Neuron (in vitro differentiated cells): Measurements from ENCODE around the gene SURF1.

Source experiments
- H2AFZ ChIP-seq: one replicate; pipeline ENCODE4 v1.6.1; 2013; ENCODE audit warnings: low read depth, mild to moderate bottlenecking, inconsistent platforms, low read length, moderate library complexity
- H3K27me3 ChIP-seq: one replicate; pipeline ENCODE4 v1.6.1; 2013; ENCODE audit warnings: low read length; ENCODE audit not compliant: insufficient read depth
- H3K36me3 ChIP-seq: one replicate; pipeline ENCODE4 v1.6.1; 2013; ENCODE audit warnings: low read length; ENCODE audit not compliant: insufficient read depth
- H3K4me1 ChIP-seq: one replicate; pipeline ENCODE4 v1.6.1; 2013; ENCODE audit warnings: low read length; ENCODE audit not compliant: insufficient read depth
- H3K4me3 ChIP-seq: 2 replicates; pipeline ENCODE4 v1.5.1; 2013; ENCODE audit warnings: mild to moderate bottlenecking, low read length, moderate library complexity
- H3K9me3 ChIP-seq: one replicate; pipeline ENCODE4 v1.6.1; 2013; ENCODE audit warnings: low read length

The SURF1 gene

DNA sequence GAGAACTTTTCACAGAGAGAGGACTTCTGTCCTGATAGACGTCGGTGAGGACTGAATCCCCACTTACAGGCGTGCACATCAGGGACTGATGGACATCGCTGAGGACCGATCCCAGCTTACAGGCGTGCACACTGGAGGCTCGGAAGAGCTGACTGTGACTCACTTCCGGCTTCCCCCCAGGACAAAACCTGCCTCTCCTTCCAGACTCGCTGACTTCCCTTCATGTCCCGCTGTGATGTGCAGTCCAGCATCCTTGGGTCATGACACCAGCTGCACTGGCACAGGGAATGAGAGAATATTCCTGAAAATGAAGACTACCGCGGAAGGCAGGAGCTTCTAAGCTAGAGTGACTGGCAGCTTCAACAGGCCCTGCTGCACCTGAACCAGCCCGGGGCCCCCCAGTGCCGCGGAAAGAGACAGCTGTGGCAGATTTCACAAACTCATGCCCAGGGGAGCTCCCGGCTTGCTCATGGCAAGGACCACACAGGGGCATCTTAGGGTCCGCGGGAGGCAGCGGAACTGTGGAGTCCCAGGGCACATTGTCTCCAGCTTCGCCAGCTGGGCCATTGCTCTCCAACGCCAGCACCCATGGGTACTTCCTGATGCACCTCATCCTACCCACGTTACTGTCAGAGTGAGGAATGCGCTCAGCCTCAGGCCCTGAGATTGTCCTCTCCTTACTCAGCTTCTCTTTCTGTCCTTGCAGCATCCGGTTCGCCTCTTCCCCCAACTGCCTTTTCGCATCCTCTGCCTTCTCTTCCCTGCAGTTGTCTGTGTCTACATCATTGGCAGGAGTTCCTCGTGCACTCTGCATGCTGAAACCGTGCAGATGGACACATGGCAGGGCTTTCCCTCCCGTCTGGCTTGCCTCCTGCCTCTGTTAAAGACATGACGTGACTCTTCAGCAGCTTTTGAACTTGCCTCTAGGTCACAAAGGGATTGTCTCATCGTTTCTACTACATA is 49.8 kb downstream of the SURF1 start:
- Histone ChIP-seq H3K36me3 (no peaks in the 10 kb centered on the region), H3K4me1 (no peaks in the 10 kb centered on the region), H3K4me3 (no peak overlapping the region), H3K27me3 (peaks cover 3% of the 10 kb centered on the region), H2AFZ (no peak overlapping the region), H3K9me3 (no peaks in the 10 kb centered on the region)

DNA sequence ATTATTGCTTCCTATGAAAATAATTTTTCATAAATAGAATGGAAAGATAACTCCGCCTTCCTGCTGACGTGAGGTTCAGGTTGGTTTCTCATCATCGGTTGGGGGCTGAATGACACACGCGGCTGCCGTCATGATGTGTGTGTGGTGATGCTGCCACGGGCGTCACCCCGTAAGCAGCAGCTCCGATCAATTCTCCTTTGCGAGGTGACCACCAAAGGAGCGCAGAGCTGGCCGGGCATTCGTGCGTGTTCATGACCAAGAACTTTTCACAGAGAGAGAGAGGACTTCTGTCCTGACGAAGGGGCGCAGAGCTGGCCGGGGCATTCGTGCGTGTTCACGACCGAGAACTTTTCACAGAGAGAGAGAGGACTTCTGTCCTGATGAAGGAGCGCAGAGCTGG is 50.6 kb downstream of the SURF1 start:
- Histone ChIP-seq H3K27me3 (peaks cover 6% of the 10 kb centered on the region), H3K9me3 (no peaks in the 10 kb centered on the region), H2AFZ (no peak overlapping the region), H3K36me3 (no peaks in the 10 kb centered on the region), H3K4me3 (no peak overlapping the region), H3K4me1 (no peaks in the 10 kb centered on the region)

DNA sequence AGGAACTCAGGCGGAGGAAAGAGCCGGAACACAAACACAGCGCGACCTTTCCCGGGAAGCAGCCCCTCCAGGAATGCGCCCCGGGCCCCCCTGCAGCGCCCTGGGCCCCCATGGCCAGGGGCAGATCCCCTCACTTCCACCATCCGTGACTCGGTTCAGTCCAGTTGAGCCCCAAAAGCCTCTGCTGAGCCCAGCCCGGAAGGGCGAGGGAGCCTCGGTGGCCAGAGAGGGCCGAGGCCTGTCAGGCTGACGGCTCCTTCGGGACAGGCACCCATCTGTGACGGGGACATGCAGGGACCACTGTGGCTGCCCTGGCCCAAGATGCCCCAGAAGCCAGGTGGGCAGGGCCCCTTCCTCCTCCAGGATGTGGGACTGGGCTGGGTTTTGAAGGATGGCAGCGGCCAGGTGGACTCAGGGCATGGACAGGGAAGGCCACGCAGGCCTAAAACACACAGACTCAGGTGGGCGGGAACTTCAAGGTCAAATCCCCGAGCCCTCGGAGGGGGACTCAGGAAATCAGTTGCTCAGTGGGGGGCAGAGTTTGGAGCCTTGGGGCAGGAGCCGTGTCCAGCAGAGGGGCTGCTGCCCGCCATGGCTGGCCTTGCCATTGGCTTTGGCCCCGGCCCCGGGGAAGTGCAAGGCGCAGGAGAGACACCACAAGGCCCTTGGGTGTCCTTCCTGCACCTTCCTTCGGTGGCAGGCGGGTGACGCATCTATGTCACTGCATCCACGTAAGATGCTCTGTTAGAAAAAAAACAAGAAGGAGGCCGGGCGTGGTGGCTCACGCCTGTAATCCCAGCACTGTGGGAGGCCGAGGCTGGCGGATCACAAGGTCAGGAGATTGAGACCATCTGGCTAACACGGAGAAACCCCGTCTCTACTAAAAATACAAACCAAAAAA is 51.6 kb downstream of the SURF1 start:
- Histone ChIP-seq H3K27me3 (peaks cover 6% of the 10 kb centered on the region), H3K4me3 (no peak overlapping the region), H3K4me1 (no peaks in the 10 kb centered on the region), H3K36me3 (no peaks in the 10 kb centered on the region), H2AFZ (no peak overlapping the region), H3K9me3 (no peaks in the 10 kb centered on the region)

DNA sequence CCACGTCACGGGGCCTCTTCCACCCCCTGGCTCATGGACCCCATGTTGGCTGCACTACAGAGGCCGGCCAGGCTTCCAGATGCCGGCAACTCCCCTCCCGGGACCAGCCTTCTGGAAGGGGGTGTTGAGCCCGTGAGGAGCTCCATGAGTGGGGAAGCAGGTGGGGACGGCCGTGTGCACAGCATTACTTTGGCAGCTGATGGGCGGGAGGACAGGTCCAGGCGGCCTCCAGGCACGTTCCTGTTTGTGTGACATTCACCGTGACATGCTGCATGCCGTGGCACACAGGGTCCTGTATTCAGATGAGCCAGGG is 52.2 kb downstream of the SURF1 start:
- Histone ChIP-seq H3K36me3 (no peaks in the 10 kb centered on the region), H2AFZ (no peak overlapping the region), H3K9me3 (no peaks in the 10 kb centered on the region), H3K27me3 (peaks cover 6% of the 10 kb centered on the region), H3K4me1 (no peaks in the 10 kb centered on the region), H3K4me3 (no peak overlapping the region)

DNA sequence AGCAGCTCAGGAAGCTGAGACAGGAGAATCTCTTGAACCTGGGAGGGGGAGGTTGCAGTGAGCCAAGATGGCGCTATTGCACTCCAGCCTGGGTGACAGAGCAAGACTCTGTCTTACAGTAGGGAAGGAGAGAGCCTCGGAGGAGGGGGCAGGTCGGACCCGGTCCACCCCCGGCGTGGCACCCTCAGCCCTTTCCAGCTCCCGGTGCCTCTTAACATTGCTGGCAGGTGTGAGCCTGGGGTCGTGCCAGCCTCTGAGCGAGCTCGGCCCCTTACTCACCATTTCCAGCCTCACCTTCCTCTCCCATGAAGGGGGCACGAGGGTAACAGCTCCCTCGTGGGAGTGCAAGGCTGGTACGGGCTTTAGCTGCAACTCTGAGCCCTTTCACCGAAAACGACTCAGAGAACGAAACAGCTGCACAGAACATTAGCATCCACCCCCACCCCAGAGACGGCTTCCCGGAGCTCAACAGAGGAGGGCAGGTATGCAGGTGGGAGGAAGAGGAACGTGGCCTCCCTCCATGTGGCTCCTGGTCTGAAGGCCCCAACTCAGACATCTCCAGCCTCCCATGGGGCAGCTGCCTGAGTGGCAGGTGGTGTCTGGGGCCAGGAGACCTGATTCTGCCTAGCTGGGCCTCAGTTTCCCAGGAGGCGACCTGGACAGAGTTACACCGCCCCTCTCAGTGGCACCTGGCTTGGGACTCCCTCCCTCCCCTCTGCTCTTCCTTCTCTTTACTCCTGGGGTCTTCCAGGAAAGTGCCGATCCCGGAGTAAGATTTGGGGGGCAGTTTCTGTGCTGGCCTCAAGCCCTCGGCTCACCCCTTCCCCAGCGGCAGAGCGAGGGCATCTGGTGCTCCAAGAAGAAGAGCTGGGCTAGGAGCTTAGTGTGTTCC is 52.8 kb downstream of the SURF1 start:
- no peaks in the 10 kb centered on the region for H3K9me3 ChIP-seq
- H3K4me1 ChIP-seq = no peaks in the 10 kb centered on the region
- no peaks in the 10 kb centered on the region for H3K36me3 ChIP-seq
- no peak overlapping the region for H2AFZ ChIP-seq
- H3K27me3 ChIP-seq = peaks cover 6% of the 10 kb centered on the region
- no peak overlapping the region for H3K4me3 ChIP-seq
